ENCODE results near the gene BCAS3.

DNA sequence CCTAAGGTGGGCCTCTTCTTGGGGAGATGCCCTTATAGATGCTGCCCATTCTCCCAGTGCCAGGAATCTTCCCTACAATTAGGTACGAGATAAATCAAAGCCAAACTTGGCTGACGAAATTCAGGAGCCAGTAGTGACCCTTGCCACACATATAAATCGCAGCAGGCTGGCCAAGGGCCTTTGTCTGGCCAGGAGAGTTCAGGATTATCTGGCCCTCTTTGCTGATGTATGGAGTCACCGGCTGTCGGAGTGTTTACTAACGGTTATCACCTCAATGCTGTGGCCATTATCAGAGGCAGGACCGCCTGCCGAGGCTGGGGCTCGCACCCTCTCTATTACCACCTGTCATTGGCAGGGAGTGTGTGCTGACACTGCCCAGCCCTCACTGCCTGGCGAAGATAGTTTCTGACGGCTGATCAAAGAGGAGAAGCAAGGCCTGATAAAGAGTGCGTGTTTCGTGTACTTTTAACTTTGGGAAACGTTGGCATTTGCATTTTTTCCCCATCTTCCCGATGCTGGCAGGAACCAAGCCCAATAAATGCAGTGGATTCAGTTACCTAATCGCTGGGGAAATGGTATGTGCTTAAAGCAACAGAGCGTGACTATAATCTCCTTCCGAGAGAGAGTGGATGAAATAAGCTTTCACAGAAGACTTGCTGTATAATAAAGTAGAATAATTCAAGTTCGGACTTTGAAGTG is 689.2 kb downstream of the BCAS3 start:
- TF ChIP-seq CTCF (IDR thresholded peaks at IDR 0.05; ENCODE audit: low read length) (no peak), EZH2 (IDR thresholded peaks at IDR 0.05; ENCODE audit: borderline replicate concordance, low read length) (no peak)

All from OCI-LY1 (cell line).